Measurements from ENCODE around the gene EPHB1.
A peak's percentile ranks its signal among the peaks of the same experiment; 100 is the strongest.

The EPHB1 gene

DNA sequence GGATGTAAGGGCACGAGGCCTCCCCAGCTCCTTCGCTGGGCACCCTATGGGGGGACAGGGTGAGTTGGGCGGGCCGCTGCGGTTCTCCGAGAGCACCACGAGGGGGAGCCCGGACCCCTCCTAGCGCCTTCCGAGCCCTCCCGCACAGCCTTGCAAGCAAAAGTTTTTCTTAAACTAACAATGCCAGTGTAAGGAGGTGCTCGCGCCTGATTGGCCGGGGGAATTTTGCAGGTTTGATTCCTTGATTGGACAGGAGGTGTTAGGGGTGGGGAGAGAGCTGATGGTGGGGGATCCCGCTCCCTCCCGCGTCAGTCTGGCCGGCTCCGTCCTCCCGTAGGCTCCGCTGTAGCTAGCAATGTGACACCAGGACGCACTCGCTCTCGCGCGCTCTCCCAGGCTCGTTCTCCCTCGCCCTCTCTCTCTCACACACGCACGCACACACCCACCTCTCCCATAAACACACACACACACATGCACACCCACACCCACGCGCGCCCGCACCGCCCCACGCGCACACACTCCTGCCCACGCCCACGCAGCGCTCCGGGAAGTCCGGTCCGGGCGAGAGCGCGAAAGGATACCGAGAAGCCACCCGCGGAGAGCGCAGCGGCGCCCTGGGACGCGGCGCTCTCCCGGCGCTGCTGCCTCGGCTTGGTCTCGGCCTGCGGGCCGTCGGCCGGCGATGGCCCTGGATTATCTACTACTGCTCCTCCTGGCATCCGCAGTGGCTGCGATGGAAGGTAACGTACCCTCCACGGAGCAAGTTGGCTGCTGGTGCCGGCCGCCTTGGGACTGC lies at the start of gene EPHB1:
EPHB1 (plus strand) TSS at position 311 of the 796 bp plus-strand sequence.
- DNase-seq (ENCODE audit: low read depth): peak; percentile 75

DNA sequence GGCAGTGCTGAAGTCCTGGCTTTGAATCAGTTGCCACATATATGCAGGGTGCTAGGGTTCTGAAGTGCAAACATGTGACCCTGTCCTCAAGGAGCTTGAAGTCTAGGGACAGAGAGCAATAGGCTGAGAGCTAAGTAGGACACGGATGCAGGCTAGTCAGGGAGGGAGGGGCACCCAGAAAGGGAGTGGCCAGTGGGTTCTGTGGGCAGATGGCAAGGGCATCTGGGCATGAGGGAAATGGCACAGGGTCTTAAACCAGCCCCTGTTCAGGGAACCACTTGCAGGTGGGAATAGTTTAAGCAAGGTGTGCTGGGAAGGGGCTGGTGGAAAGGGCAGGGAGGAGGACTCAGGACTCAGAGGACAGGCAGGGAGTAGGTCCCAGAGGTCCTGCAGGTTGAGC lies 46.4 kb upstream of the EPHB1 start:
- DNase-seq (ENCODE audit: low read depth): no peak

DNA sequence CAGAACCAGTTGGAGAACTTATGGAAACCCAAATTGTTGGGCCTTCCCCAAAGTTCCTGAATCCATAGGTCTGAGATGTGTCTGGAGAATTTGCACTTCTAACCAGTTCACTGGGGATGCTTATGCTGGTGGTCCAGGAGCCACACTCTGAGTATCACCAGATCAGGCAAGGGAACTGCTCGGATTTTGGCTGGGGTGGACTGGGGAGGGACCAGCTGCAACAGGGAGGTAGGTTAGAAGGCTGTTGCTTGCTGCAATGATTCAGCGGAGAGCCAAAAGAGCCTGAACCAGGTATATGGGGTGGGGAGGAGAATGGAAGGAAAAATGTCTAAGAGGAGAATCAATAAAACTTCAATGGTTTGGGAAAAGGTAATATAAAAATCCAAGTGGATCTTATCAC lies 45.9 kb upstream of the EPHB1 start:
- DNase-seq (ENCODE audit: low read depth): no peak

DNA sequence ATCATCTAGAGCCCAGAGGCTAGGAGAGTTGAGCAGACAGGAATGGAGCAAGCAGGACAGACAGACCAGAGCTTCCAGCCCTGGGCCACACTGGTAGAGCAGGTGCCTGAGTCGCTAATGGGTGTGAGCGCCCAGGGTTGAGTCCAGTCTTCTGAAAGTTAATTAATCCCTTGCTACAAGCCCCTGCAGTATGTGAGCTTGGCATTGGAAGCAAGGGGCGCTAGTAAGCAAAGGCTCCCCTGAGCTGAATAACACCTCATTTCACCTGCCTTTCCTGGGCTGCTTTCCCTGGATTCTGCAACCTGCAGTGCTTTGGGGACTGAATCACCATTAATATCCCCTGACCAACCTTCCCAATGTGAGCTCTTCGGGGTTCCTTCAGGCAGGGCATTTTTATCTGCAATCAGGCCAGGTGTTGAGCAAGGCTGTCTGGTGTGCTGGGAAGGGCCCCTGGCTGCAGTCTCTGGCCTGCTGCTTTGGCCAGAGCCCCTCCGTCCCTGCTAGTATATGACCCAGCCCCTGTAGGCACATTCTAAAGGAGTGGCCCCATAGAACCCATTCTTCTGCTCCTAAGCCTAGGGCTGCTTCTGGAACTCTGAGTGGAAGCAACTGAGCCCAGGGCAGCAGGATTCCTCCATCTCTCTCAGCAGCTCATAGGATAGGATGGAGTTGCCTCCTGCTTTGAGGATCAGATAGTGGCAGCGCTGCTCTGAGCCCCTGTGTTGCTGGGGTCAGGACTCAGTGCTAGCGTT lies 45.1 kb upstream of the EPHB1 start:
- DNase-seq (ENCODE audit: low read depth): no peak

- DNase-seq (ENCODE audit: low read depth): no peak
These were observed 43.2 kb upstream of the EPHB1 start for GRCh38 chr3:134751831-134752230.

DNA sequence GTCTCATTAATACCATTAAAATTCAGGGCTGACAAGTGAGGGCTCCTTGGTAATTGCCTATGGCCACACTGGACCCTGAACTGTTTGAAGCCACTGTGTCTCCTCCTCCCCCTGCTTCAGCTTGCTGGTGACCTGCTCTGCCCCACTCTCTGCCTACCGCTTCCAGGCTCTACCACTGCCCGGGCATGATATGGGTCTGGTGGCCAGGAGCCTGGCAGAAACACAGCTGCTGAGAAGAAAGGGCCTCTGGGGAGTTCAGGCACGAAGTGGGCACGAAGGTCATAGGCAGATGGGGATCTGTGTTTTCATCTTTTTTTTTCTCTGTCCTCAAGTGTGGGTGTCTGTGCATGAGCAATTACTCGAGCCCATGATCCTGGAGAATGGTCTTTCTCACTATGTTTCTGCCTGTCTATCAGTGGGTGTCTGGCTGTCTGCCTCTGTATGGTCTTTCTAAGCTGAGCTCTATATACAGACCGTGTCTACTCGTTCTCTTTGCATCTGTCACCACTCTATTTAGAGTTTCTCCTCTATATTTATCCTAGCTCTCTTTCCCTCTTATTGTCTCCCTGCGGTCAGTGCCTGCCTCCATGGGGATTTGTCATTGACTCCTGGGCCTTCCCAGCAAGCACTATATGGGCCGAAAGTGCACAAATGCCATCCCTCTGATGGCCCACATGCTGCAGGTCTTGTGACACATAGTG lies 42.1 kb upstream of the EPHB1 start:
- DNase-seq (ENCODE audit: low read depth): no peak

- no peak for DNase-seq (ENCODE audit: low read depth)
These were observed 40.9 kb upstream of the EPHB1 start for GRCh38 chr3:134753999-134754742.

DNA sequence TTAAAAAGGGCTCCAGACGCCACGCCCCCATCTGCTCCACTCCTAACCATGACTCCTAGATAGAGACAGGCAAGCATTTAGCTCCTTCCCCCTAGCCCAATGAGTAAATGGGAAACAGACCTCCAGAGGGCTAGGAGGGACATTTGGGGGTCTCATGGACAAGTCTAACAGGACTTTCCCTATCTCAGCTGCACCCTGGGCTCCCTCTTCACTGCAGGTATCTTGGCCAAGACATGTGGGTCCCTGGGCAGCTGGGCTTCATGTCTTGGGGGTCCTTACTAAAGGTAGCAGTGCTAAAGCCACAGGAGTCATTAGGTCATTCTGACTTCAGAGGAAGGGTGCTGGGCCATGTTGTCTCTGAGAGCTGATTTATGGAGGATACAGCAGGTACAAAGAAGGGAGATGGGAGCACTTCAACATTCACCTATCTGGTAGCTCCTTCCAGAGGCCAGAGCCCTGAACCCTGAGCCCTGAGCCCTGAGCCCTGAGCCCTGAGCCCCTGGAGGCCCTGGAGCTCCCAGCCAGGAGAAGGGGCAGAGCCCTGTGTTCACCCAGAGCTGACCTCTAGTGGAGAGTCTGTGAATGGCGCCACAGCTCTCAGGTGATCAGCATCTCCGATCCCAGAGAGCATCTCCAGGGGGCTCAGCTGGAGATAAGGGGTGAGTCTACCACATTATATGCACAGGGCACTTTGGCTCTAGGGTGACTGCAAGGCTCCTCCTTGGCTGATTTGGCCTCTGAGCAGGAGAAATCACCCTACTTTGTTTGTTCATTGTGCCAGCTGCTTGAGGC lies 40.1 kb upstream of the EPHB1 start:
- DNase-seq (ENCODE audit: low read depth): no peak

- no peak for DNase-seq (ENCODE audit: low read depth)
These were observed 39.2 kb upstream of the EPHB1 start for GRCh38 chr3:134755821-134756220.

- DNase-seq (ENCODE audit: low read depth): no peak
These were observed 37.5 kb upstream of the EPHB1 start for GRCh38 chr3:134757549-134758069.

- DNase-seq (ENCODE audit: low read depth): no peak
These were observed 33.8 kb upstream of the EPHB1 start for GRCh38 chr3:134761213-134761612.

DNA sequence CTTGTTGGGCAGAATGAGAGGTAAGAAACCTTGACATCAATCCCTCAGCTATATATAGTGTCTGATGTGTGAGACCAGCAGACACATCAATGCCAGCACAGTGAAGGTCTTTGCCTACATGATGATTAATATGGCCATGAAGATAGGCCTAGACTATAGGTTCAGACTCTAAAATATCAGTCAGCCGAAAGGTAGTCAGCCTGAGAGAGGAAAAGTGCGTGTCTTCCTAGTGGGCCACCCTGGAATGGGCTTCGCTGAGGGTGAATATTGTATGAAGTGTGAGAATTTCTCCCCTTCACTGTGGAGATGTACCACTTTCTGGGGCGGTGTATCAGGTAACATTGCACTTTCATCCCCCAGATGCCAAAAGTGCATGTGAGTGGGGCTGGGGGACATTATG lies 33.0 kb upstream of the EPHB1 start:
- DNase-seq (ENCODE audit: low read depth): no peak

GRCh38 chr3:134765468-134765867 lies 29.6 kb upstream of the EPHB1 start:
- no peak for DNase-seq (ENCODE audit: low read depth)

- no peak for DNase-seq (ENCODE audit: low read depth)
These were observed 28.8 kb upstream of the EPHB1 start for GRCh38 chr3:134766290-134766689.

GRCh38 chr3:134768116-134768515 lies 26.9 kb upstream of the EPHB1 start:
- DNase-seq (ENCODE audit: low read depth): no peak

DNA sequence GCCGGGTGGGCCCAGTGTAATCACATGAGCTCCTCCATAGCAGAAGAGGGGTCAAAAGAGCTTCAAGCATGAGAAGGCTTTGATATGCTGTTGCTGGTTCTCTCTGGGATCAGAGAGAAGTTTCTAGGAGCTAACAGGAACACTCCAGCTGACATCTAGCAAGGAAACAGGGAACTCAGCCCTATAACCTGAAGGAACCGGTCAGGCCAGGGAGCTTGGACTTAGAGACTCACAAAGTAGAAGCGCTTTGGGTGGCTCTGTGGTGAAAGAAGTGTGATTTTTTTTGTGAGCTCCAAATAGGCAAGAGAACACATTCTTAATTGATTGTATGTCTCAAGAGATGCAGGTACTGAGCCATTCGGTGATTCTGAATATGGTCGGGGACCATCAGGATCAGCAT lies 26.2 kb upstream of the EPHB1 start:
- no peak for DNase-seq (ENCODE audit: low read depth)

DNA sequence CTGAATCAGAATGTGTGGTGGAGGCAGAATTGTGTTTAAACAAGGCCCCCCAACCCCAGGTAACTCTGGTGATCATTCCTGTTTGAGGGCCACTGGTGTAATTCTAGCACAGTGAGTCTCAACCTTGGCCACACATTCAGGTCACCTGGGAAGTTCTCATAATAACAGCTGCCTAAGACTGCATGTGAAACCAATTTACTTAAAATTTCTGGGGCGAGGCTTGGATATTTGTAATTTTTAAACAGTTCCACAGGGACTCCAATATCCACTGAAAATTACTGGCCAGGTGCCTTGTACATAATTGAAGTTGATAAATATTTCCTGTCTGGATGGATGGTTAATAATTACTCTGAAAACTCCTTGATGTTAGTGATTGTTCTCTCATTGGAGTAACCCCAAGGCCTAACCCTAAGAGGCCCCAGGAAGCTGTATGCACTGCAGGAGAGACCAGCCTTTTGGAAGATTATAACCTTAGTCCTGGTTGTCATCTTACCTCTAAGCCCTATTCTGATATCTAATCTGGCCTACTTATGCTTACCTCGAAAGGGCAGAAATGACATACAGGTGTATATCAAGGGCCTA lies 25.7 kb upstream of the EPHB1 start:
- no peak for DNase-seq (ENCODE audit: low read depth)

DNA sequence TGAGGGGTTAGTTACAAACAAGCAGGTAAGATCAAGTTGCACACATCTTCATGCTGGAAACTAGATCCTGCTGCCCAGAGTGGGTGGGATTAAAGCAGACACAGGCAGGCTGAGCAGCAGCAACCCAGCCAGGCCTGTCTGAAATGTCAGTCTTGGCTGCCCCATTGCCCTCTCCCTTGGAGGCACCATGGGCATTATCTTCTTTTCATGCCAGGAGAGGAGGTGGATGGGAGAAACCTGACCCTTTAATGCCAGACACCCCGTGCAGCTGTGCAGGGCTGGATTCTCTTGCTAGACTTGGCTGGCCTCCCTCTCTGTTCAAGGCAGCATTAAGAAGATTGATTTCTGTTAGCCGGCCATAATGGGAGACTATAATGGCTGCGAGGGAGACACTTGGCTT lies 23.0 kb upstream of the EPHB1 start:
- no peak for DNase-seq (ENCODE audit: low read depth)

- no peak for DNase-seq (ENCODE audit: low read depth)
These were observed 22.5 kb upstream of the EPHB1 start for GRCh38 chr3:134772591-134772990.

- no peak for DNase-seq (ENCODE audit: low read depth)
These were observed 19.2 kb upstream of the EPHB1 start for GRCh38 chr3:134775831-134776230.

DNA sequence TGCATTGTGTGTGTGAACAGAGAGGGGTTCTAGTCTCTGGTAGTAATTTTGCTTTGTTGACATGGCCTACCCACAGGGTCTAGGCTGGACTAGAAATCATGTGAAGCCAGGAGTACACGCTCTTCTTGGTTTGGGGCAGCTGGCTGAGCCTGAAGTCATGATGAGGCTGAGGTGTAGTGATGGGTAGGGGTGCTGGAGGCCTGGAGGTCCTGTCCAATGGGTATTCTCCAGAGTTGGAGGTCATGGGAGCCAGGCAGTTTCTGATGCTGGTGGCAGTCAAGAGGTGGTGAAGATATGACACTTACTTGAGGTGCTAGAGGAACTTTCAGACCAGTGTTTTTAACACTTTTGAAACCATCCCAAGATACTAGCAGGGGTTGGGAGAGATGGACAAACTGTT lies 18.5 kb upstream of the EPHB1 start:
- no peak for DNase-seq (ENCODE audit: low read depth)

Data from non-pigmented ciliary epithelial cell (primary cell).